Body of pancreas (tissue), 4 donors: ENCODE measurements around the gene SNAPC2. TPM values are rescaled to one million over a fixed set of nuclear protein-coding genes. Genes with fewer than 3 reads are reported as not detected.
A peak's percentile ranks its signal among the peaks of the same experiment; 100 is the strongest.

Experiments
- ATAC-seq: fragments of 150-250 bp; one replicate; pipeline ENCODE4 v1.9.1; 2016
- DNase-seq, 4 donors: peaks; one replicate each; pipeline ENCODE4 v3.0.0-alpha.2; 2019
- H3K27ac ChIP-seq, 4 donors: fragments of 200-600 bp; sonication (generic); 1 replicate in 3 of 4; 2 replicates in 1 of 4; pipeline versions ENCODE4 v1.5.1 to v1.6.1; 2016 to 2019; ENCODE audit warnings: mild to moderate bottlenecking in 1 of 4, mixed read lengths in 1 of 4, moderate library complexity in 1 of 4
- H3K27me3 ChIP-seq, 2 donors: fragments of 200-600 bp; sonication (generic); one replicate each; pipeline ENCODE4 v1.6.0; 2016; ENCODE audit warnings: mild to moderate bottlenecking in 1 of 2
- H3K36me3 ChIP-seq, 2 donors: fragments of 200-600 bp; sonication (generic); replicated peaks in 1 of 2; 2 replicates each; pipeline ENCODE4 v1.5.1; 2016; ENCODE audit warnings: low read depth in 2 of 2; ENCODE audit not compliant: insufficient read depth in 1 of 2
- H3K4me1 ChIP-seq: fragments of 200-600 bp; sonication (generic); one replicate; pipeline ENCODE4 v1.6.0; 2016
- H3K4me3 ChIP-seq, 2 donors: fragments of 200-600 bp; sonication (generic); 1 replicate in 1 of 2; 2 replicates in 1 of 2; pipeline ENCODE4 v1.5.1; 2016 to 2019
- H3K9me3 ChIP-seq, 3 donors: fragments of 200-600 bp; sonication (generic); 1 replicate in 2 of 3; 2 replicates in 1 of 3; pipeline ENCODE4 v1.5.1; 2016
- CTCF ChIP-seq, 7 experiments: fragments of 450-650 bp in 4 of 7; fragments of 200-600 bp in 3 of 7; sonication (generic) in 3 of 7; IDR thresholded peaks; one replicate each; pipeline ENCODE4 v1.5.1; 2016 to 2019; ENCODE audit warnings: antibody characterized with exemption in 7 of 7
- POLR2A ChIP-seq, 3 donors: fragments of 450-650 bp; IDR thresholded peaks; one replicate each; pipeline ENCODE4 v1.6.1; 2016; ENCODE audit warnings: antibody characterized with exemption in 3 of 3, mild to moderate bottlenecking in 2 of 3
- WGBS, 2 donors: methylation state at CpG; one replicate each; pipeline ENCODE4 v1.1.5; 2017; 5-methylcytosine and 5-hydroxymethylcytosine counted together
- intact Hi-C: fragments of 100-400 bp; cut with DNase I; formaldehyde crosslinking; loops from one replicate; pipeline ENCODE4 v1.15.1; 2023
- total RNA-seq, 2 donors: library from RNA; depleted of rRNA; stranded (reverse); fragments of >200 nt; gene quantifications; one replicate each; pipeline ENCODE4 v1.1.0, GENCODE V29; 2016

The SNAPC2 gene
- total RNA-seq: 1 to 10 TPM; 6.3 to 9.1 TPM

- peak; percentile 98 for DNase-seq
- H3K4me1 ChIP-seq: peaks cover 56% of the 10 kb centered on the region
Observed at GRCh38 chr19:7919610-7920518, at the start of gene SNAPC2. TSS of gene SNAPC2 (plus strand) at chr19:7920338. CDS start at chr19:7920367, 29 bp downstream.

GRCh38 chr19:7870571-7871436 lies 49.3 kb upstream of the SNAPC2 start:
- Histone ChIP-seq H3K36me3 (no peaks in the 10 kb centered on the region), H3K27me3 (no peaks in the 10 kb centered on the region), H3K27ac (peak overlapping the region in 3 of 4 donors; percentile 76 to 85 (median 81)), H3K4me1 (peaks cover 54% of the 10 kb centered on the region), H3K4me3 (no peak overlapping the region), H3K9me3 (no peaks in the 10 kb centered on the region)
- 52 to 57% methylated on average over 11 of the region's 11 CpGs for WGBS, 2 donors
- TF ChIP-seq POLR2A (IDR thresholded peaks at IDR 0.05): no peak
- no peak for TF ChIP-seq CTCF (IDR thresholded peaks at IDR 0.05)
- peak; percentile 66 to 71 (median 70) for DNase-seq
- ATAC-seq: no peak
- intact Hi-C loops: no loop called here

More at GRCh38 chr19:7919610-7920518, at the start of gene SNAPC2:
- peak within 1 kb of the TSS; percentile 89 to 97 (median 92) for H3K27ac ChIP-seq
- TF ChIP-seq POLR2A (IDR thresholded peaks at IDR 0.05) (peak in 2 of 3 donors; percentile 39 to 46), CTCF (IDR thresholded peaks at IDR 0.05) (peak in 1 of 7 experiments; percentile 20)
- peak; percentile 82 for ATAC-seq
- H3K27me3 ChIP-seq: peaks cover 0 to 14% of the 10 kb centered on the region in 2 donors
- intact Hi-C loops: no loop called here
- H3K36me3 ChIP-seq: no peaks in the 10 kb centered on the region
- peak within 1 kb of the TSS; percentile 53 to 67 for H3K4me3 ChIP-seq
- H3K9me3 ChIP-seq: no peaks in the 10 kb centered on the region
- 4 to 11% methylated on average over 16 to 56 of the region's 62 CpGs for WGBS, 2 donors

GRCh38 chr19:7871437-7872305 lies 48.5 kb upstream of the SNAPC2 start:
- TF ChIP-seq CTCF (IDR thresholded peaks at IDR 0.05) (no peak), POLR2A (IDR thresholded peaks at IDR 0.05) (peak in 2 of 3 donors; percentile 11 to 39)
- Histone ChIP-seq H3K27me3 (no peaks in the 10 kb centered on the region), H3K4me3 (no peak overlapping the region), H3K9me3 (no peaks in the 10 kb centered on the region), H3K36me3 (no peaks in the 10 kb centered on the region), H3K27ac (peak overlapping the region in 3 of 4 donors; percentile 76 to 85 (median 81)), H3K4me1 (peaks cover 54% of the 10 kb centered on the region)
- peak; percentile 94 to 98 (median 96) for DNase-seq
- ATAC-seq: peak; percentile 34
- 6 to 7% methylated on average over 31 to 33 of the region's 33 CpGs for WGBS, 2 donors
- intact Hi-C loops: no loop called here
